HUES6 (cell line): ENCODE measurements around the gene RNF166.

Source experiments
- H3K27ac ChIP-seq: 2 replicates; pipeline ENCODE4 v1.7.0; 2013; ENCODE audit warnings: low read depth, mild to moderate bottlenecking, low read length, inconsistent platforms
- H3K27me3 ChIP-seq: 2 replicates; pipeline ENCODE4 v1.6.1; 2013; ENCODE audit warnings: low read length; ENCODE audit not compliant: control insufficient read depth, insufficient read depth
- H3K36me3 ChIP-seq: 2 replicates; pipeline ENCODE4 v1.6.1; 2013; ENCODE audit warnings: low read length; ENCODE audit not compliant: control insufficient read depth, insufficient read depth
- H3K4me1 ChIP-seq: 2 replicates; pipeline ENCODE4 v1.6.1; 2013; ENCODE audit warnings: low read length; ENCODE audit not compliant: control insufficient read depth, insufficient read depth
- H3K4me3 ChIP-seq: 2 replicates; pipeline ENCODE4 v1.5.1; 2013; ENCODE audit warnings: low read depth, low read length
- H3K9ac ChIP-seq: one replicate; pipeline ENCODE4 v1.6.1; 2013; ENCODE audit warnings: mild to moderate bottlenecking, low read length
- H3K9me3 ChIP-seq: 2 replicates; pipeline ENCODE4 v1.6.1; 2013; ENCODE audit warnings: low read depth, low read length; ENCODE audit not compliant: control insufficient read depth, insufficient read depth

The RNF166 gene

GRCh38 chr16:88714420-88715302 is 8.5 kb upstream of the RNF166 start:
- no peaks in the 10 kb centered on the region for H3K9me3 ChIP-seq
- no peaks in the 10 kb centered on the region for H3K27me3 ChIP-seq
- no peak overlapping the region for H3K4me3 ChIP-seq
- no peak overlapping the region for H3K9ac ChIP-seq
- H3K27ac ChIP-seq, result no peak overlapping the region
- no peaks in the 10 kb centered on the region for H3K4me1 ChIP-seq
- H3K36me3 ChIP-seq, result peaks cover 61% of the 10 kb centered on the region

- H3K27me3 ChIP-seq, result no peaks in the 10 kb centered on the region
- peaks cover 53% of the 10 kb centered on the region for H3K36me3 ChIP-seq
- H3K9ac ChIP-seq, result no peak overlapping the region
- no peaks in the 10 kb centered on the region for H3K9me3 ChIP-seq
- H3K4me1 ChIP-seq, result no peaks in the 10 kb centered on the region
- H3K4me3 ChIP-seq, result no peak overlapping the region
- H3K27ac ChIP-seq, result no peak overlapping the region
Measured at GRCh38 chr16:88713568-88714419, 7.6 kb upstream of the RNF166 start.

GRCh38 chr16:88713054-88713453 is 6.8 kb upstream of the RNF166 start:
- Histone ChIP-seq H3K4me1 (no peaks in the 10 kb centered on the region), H3K9me3 (no peaks in the 10 kb centered on the region), H3K36me3 (peaks cover 52% of the 10 kb centered on the region), H3K9ac (no peak overlapping the region), H3K27ac (no peak overlapping the region), H3K4me3 (no peak overlapping the region), H3K27me3 (no peaks in the 10 kb centered on the region)

- no peak overlapping the region for H3K4me3 ChIP-seq
- H3K9ac ChIP-seq, result no peak overlapping the region
- H3K27ac ChIP-seq, result no peak overlapping the region
- H3K4me1 ChIP-seq, result peaks cover under 1% of the 10 kb centered on the region
- no peaks in the 10 kb centered on the region for H3K27me3 ChIP-seq
- peaks cover 48% of the 10 kb centered on the region for H3K36me3 ChIP-seq
- no peaks in the 10 kb centered on the region for H3K9me3 ChIP-seq
Measured at GRCh38 chr16:88712362-88712979, 6.3 kb upstream of the RNF166 start.

- Histone ChIP-seq H3K27ac (no peak overlapping the region), H3K9me3 (no peaks in the 10 kb centered on the region), H3K4me1 (peaks cover 6% of the 10 kb centered on the region), H3K4me3 (no peak overlapping the region), H3K36me3 (peaks cover 42% of the 10 kb centered on the region), H3K27me3 (no peaks in the 10 kb centered on the region), H3K9ac (no peak overlapping the region)
Measured at GRCh38 chr16:88711750-88712340, 5.6 kb upstream of the RNF166 start.

- Histone ChIP-seq H3K4me3 (no peak overlapping the region), H3K27ac (no peak overlapping the region), H3K9me3 (no peaks in the 10 kb centered on the region), H3K36me3 (peaks cover 29% of the 10 kb centered on the region), H3K9ac (peak overlapping the region; percentile 16), H3K27me3 (no peaks in the 10 kb centered on the region), H3K4me1 (peaks cover 6% of the 10 kb centered on the region)
Measured at GRCh38 chr16:88710556-88710955, 4.3 kb upstream of the RNF166 start.

- Histone ChIP-seq H3K4me3 (peak overlapping the region; percentile 97), H3K4me1 (peaks cover 9% of the 10 kb centered on the region), H3K9me3 (no peaks in the 10 kb centered on the region), H3K27me3 (no peaks in the 10 kb centered on the region), H3K27ac (0 out of 2 replicates have a peak overlapping the region, but pooled peaks have one; percentile 42), H3K9ac (peak overlapping the region; percentile 88), H3K36me3 (peaks cover 10% of the 10 kb centered on the region; the same call in 1 of the 2 replicates)
Measured at GRCh38 chr16:88706965-88707826, 988 bp upstream of the RNF166 start.

GRCh38 chr16:88705801-88706228 is 393 bp downstream of the RNF166 start:
- H3K4me1 ChIP-seq, result peaks cover 9% of the 10 kb centered on the region
- no peak overlapping the region for H3K27ac ChIP-seq
- peak overlapping the region; percentile 66 for H3K9ac ChIP-seq
- H3K36me3 ChIP-seq, result peaks cover 11% of the 10 kb centered on the region
- H3K27me3 ChIP-seq, result no peaks in the 10 kb centered on the region
- peak overlapping the region; percentile 97 for H3K4me3 ChIP-seq
- no peaks in the 10 kb centered on the region for H3K9me3 ChIP-seq

- Histone ChIP-seq H3K36me3 (peaks cover 17% of the 10 kb centered on the region), H3K9ac (peak overlapping the region; percentile 62), H3K4me3 (peak overlapping the region; percentile 97), H3K4me1 (peaks cover 9% of the 10 kb centered on the region), H3K27ac (no peak overlapping the region), H3K27me3 (no peaks in the 10 kb centered on the region), H3K9me3 (no peaks in the 10 kb centered on the region)
Measured at GRCh38 chr16:88705076-88705684, 1.0 kb downstream of the RNF166 start.
